CMK (cell line): ENCODE measurements around the gene B4GALNT4.
"Not testable (repeated sequence)": the region's sequence is repeated elsewhere in the genome, so short reads cannot be mapped to it uniquely, and the experiment has no call there.

Experiments
- DNase-seq: peaks from one replicate; pipeline ENCODE4 v3.0.0-alpha.2; 2010; ENCODE audit warnings: low read depth

B4GALNT4 gene

DNA sequence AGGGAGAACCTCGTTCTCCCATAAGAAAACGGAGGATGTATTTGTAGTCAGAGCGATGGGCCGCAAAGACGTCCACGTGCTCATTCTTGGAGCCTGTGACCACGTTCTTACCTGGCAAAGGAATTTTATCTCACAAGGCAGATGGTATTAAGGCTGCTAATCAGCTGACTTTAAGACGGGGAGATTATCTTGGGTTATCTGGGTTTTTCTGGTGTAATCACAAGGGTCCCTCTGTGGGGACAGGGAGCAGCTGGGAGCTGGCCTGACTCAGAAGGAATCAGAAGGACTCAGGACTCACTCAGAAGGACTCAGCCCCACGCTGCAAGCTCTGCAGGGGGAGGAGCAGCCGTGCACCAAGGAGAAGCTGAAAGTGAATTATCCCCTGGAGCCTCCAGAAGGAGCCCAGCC, 53.0 kb downstream of the B4GALNT4 start:
- no peak for DNase-seq

DNA sequence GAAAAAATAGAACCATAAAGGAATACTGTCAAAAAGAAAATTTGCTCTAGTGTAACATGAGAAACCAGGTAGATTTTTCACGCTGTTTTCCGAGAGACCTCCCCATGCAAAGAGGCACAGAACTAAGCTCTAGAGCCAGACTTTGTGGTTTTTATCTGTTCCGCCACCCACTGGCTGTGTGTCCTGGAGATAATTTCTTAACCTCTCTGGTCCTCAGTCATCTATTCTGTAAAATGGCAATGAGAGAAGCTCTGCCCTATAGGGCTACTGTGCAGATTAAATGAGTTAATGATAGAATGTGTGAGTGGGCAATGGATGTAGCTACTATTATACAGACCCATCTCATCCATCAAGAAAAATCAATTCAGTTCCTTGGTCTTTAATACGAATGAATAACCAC, 54.9 kb downstream of the B4GALNT4 start:
- no peak for DNase-seq

- DNase-seq: not testable (repeated sequence)
These were observed 55.5 kb downstream of the B4GALNT4 start for GRCh38 chr11:424766-425165.

DNA sequence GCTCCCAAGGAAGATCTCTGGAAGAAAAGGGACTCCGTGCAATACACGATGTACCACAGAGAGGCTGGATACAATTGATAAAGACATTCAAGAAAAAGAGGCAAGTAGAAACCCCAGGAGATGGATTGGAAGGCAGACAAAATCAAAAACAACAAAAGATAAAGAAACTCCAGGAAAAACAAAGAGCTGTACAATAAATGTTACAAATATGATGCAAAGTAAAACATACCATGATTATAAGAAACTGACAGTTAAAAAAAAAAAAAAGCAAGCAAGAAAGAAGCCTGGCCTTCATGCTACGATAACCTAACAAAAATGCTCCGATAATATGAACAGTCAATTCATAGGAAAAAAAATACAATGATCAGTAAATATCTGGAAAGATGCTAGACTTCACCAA, 56.0 kb downstream of the B4GALNT4 start:
- no peak for DNase-seq

DNA sequence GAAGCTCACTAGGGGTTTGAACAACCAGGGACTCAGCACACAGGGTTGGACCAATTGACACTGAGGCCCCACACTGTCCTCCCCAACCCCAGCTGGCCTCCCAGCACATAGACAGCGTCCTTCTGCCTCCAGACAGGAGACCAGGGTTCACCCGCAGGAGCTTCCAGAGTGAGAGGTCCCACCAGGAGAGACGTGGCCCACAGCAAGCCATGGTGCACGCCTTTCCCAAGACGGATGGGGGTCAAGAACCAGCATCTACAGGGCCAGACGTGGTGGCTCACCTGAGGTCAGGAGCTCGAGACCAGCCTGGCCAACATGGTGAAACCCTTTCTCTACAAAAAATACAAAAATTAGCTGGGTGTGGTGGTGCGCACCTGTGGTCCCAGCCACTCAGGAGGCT, 57.6 kb downstream of the B4GALNT4 start:
- DNase-seq: no peak

- no peak for DNase-seq
These were observed 59.0 kb downstream of the B4GALNT4 start for GRCh38 chr11:428295-428694.

DNA sequence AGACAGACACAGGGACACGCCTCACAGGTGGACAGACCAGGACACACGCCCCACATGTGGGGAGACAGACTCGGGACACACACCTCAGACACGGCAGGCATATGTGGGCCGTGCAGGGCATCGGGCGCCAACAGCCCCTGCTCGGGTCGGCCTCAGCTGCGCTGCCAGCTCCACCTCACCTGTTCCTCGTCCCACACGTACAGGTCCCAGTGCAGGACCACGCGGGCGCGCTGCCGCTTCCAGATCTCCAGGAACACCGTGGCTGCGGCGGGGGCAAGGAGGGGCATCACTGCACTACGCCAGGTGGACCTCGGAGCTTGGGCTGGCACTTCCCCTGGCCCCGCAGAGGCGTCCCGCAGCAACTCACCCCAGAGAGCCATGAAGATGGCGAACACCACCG, 60.1 kb downstream of the B4GALNT4 start:
- DNase-seq: no peak

DNA sequence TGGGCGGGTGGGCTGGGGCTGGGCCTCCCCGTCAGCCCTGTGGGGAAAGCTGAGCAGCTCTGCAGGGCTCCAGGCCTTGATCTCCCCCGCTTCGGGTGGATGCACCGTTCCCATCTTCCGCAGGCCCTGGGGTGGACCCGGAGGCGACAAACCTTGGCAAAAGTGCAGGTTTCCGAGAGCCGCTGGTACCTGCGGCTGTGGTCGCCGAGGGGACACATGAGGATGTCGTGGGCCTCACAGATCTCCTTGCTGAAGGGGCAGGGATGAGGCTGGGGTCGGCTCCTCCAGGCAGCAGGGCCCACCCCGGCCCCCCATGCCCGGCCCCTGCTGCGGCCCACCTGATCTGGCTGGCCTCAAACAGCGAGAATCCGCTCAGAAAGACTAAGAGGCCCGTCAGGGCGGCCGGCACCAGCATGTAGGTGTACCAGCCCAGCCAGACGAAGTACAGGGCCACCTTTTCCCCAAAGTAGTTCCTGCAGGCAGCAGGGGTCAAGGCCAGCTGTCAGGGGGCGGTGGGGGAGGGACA, 60.7 kb downstream of the B4GALNT4 start:
- DNase-seq: no peak
